H4 (cell line): Measurements from ENCODE around the gene CACYBP. TPM values are rescaled to one million over a fixed set of nuclear protein-coding genes. Genes with fewer than 3 reads are reported as not detected.
A peak's percentile ranks its signal among the peaks of the same experiment; 100 is the strongest.

Source experiments
- DNase-seq: peaks from one replicate; pipeline ENCODE4 v3.0.0-alpha.2; 2015; ENCODE audit warnings: low spot score
- total RNA-seq: library from RNA; depleted of rRNA; stranded (reverse); fragments of >200 nt; shearing (Covaris generic); gene quantifications from 2 replicates; pipeline ENCODE4 v1.2.3, GENCODE V29; 2014; rRNA removed

The CACYBP gene
- 188 and 205 TPM in 2 replicates for total RNA-seq

- DNase-seq, result peak; percentile 16
Measured at GRCh38 chr1:174999936-175000696, at the start of gene CACYBP. CACYBP (plus strand) TSS chr1:174999947; CDS start chr1:175000181, 234 bp downstream.

GRCh38 chr1:174953285-174954072 lies 46.3 kb upstream of the CACYBP start:
- DNase-seq, result no peak

- DNase-seq, result no peak
Measured at GRCh38 chr1:174954073-174954460, 45.7 kb upstream of the CACYBP start.

- DNase-seq, result no peak
Measured at GRCh38 chr1:174954671-174955669, 44.8 kb upstream of the CACYBP start.

GRCh38 chr1:174956086-174956485 lies 43.7 kb upstream of the CACYBP start:
- DNase-seq, result no peak

GRCh38 chr1:174956976-174957375 lies 42.8 kb upstream of the CACYBP start:
- DNase-seq, result no peak

GRCh38 chr1:174957829-174958228 lies 41.9 kb upstream of the CACYBP start:
- DNase-seq, result no peak

GRCh38 chr1:174958396-174958795 lies 41.4 kb upstream of the CACYBP start:
- no peak for DNase-seq

GRCh38 chr1:174960362-174960761 lies 39.4 kb upstream of the CACYBP start:
- no peak for DNase-seq

- peak; percentile 29 for DNase-seq
Measured at GRCh38 chr1:174963529-174964125, 36.1 kb upstream of the CACYBP start.

- peak; percentile 45 for DNase-seq
Measured at GRCh38 chr1:174964261-174964971, 35.3 kb upstream of the CACYBP start.

GRCh38 chr1:174964972-174965361 lies 34.8 kb upstream of the CACYBP start:
- peak; percentile 14 for DNase-seq

GRCh38 chr1:174965362-174966007 lies 34.3 kb upstream of the CACYBP start:
- DNase-seq, result no peak

- no peak for DNase-seq
Measured at GRCh38 chr1:174966008-174966572, 33.7 kb upstream of the CACYBP start.

- DNase-seq, result no peak
Measured at GRCh38 chr1:174967845-174968705, 31.7 kb upstream of the CACYBP start.

- DNase-seq, result peak; percentile 41
Measured at GRCh38 chr1:174968750-174969244, 30.9 kb upstream of the CACYBP start.

GRCh38 chr1:174969977-174970376 lies 29.8 kb upstream of the CACYBP start:
- DNase-seq, result no peak

- no peak for DNase-seq
Measured at GRCh38 chr1:174971466-174971865, 28.3 kb upstream of the CACYBP start.

- DNase-seq, result no peak
Measured at GRCh38 chr1:174971902-174972301, 27.8 kb upstream of the CACYBP start.
